Measurements from ENCODE around the gene TMEM131L. TPM values are rescaled to one million over a fixed set of nuclear protein-coding genes. Genes with fewer than 3 reads are reported as not detected.

The TMEM131L gene
- total RNA-seq, 1 experiment from 2014 or later, result 19.7 TPM

DNA sequence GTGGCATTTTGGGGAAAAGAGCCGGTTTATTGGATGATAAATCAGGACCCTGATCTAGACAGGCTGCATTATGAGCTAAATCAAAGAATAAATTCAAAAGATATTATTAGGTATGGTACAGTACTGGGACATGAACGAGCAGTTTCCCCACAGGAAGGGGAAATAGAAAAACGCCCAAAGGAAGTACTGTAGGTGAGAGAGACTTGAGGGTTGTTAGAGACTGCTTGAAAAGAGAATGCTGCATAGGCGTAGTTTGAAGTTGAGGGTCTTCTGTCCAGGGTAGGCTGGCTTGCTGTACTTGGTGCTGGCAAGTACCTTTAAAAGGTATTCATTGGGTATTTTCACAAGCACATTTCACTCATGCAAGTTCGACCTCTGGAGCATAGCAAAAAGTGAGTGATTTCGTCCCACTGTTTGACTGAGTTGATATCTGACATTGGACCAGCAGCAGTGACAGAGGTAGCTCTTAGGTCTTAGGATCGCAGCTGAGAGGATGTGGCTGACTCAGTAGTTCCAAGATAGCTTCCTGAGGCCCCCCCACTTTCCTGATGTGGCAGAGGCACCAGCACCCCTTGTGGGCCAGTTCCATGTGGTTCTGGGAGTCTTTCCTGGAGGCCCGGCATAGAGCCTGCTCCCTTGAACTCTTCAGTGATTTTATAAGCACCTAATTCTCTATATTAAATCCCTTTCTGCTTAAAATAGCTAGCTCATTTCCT, 64.3 kb downstream of the TMEM131L start:
- no peak overlapping the region for H3K9ac ChIP-seq (ENCODE audit: low read length)
- no peak overlapping the region for H2AFZ ChIP-seq (ENCODE audit: low read depth, low read length, poor library complexity, severe bottlenecking)
- H3K79me2 ChIP-seq (ENCODE audit: insufficient read depth, low read length), result peaks cover 5% of the 10 kb centered on the region; the same call in 1 of the 2 replicates
- RAD21 ChIA-PET (ENCODE audit: low non-redundant PET in 1 of 2, low total read pairs in 2 of 2, uncharacterized antibody in 2 of 2, unreplicated experiment in 2 of 2), result interaction anchor here in 1 of 2 experiments (0.6 kb wide), 1 partner anchor 46 kb away, joined by 3 read pairs; no protein-coding TSS in a partner anchor
- H4K20me1 ChIP-seq (ENCODE audit: insufficient read depth), result no peaks in the 10 kb centered on the region
- no peaks in the 10 kb centered on the region for H3K36me3 ChIP-seq (ENCODE audit: control insufficient read depth in 1 of 2, insufficient read depth in 2 of 2, low read length in 2 of 2)
- CTCF ChIA-PET, result interaction anchor here (1.8 kb wide), 1 partner anchor 97 kb away, joined by 4 read pairs; no protein-coding TSS in a partner anchor
- no peak overlapping the region for H3K4me2 ChIP-seq (ENCODE audit: low read length)
- H3K27me3 ChIP-seq (ENCODE audit: insufficient read depth, low read length), result no peaks in the 10 kb centered on the region
- no TSS peak for BruUV-seq (replicated peaks)
- intact Hi-C loops (cut with micrococcal nuclease), result no loop called here
- peak; percentile 36; the same call in 1 of the 2 replicates for ATAC-seq
- POLR2A ChIA-PET, result interaction anchor here (1.4 kb wide), 1 partner anchor 11 kb away, joined by 3 read pairs; no protein-coding TSS in a partner anchor
- no peak overlapping the region for H3K4me3 ChIP-seq (replicated peaks in 1 of 2; ENCODE audit: low read depth in 1 of 2, low read length in 2 of 2)
- TF ChIP-seq SRF (IDR thresholded peaks at IDR 0.05; ENCODE audit: low read depth) (no peak), TCF7L2 (IDR thresholded peaks at IDR 0.05; ENCODE audit: borderline replicate concordance, extremely low read depth, insufficient read depth, insufficient read length) (no peak), EGR1 (IDR thresholded peaks at IDR 0.05; ENCODE audit: low read depth) (no peak), CEBPB (IDR thresholded peaks at IDR 0.05; ENCODE audit: low read depth) (no peak), SIN3A (IDR thresholded peaks at IDR 0.05; ENCODE audit: low read depth) (no peak), EZH2 (IDR thresholded peaks at IDR 0.05) (no peak), FOSL1 (IDR thresholded peaks at IDR 0.05; ENCODE audit: low read depth) (no peak), POLR2AphosphoS5 (IDR thresholded peaks at IDR 0.05; ENCODE audit: low read depth, low read length) (no peak)
- TF ChIP-seq, protein P1, sequence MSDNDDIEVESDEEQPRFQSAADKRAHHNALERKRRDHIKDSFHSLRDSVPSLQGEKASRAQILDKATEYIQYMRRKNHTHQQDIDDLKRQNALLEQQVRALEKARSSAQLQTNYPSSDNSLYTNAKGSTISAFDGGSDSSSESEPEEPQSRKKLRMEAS (IDR thresholded peaks at IDR 0.05), result no peak
- TF ChIP-seq, protein P2, sequence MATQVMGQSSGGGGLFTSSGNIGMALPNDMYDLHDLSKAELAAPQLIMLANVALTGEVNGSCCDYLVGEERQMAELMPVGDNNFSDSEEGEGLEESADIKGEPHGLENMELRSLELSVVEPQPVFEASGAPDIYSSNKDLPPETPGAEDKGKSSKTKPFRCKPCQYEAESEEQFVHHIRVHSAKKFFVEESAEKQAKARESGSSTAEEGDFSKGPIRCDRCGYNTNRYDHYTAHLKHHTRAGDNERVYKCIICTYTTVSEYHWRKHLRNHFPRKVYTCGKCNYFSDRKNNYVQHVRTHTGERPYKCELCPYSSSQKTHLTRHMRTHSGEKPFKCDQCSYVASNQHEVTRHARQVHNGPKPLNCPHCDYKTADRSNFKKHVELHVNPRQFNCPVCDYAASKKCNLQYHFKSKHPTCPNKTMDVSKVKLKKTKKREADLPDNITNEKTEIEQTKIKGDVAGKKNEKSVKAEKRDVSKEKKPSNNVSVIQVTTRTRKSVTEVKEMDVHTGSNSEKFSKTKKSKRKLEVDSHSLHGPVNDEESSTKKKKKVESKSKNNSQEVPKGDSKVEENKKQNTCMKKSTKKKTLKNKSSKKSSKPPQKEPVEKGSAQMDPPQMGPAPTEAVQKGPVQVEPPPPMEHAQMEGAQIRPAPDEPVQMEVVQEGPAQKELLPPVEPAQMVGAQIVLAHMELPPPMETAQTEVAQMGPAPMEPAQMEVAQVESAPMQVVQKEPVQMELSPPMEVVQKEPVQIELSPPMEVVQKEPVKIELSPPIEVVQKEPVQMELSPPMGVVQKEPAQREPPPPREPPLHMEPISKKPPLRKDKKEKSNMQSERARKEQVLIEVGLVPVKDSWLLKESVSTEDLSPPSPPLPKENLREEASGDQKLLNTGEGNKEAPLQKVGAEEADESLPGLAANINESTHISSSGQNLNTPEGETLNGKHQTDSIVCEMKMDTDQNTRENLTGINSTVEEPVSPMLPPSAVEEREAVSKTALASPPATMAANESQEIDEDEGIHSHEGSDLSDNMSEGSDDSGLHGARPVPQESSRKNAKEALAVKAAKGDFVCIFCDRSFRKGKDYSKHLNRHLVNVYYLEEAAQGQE (IDR thresholded peaks at IDR 0.05; ENCODE audit: low read depth), result no peak
- H3K4me1 ChIP-seq (ENCODE audit: control insufficient read depth in 1 of 2, insufficient read depth in 2 of 2, low read length in 2 of 2), result no peaks in the 10 kb centered on the region
- no peaks in the 10 kb centered on the region for H3K9me3 ChIP-seq (ENCODE audit: control insufficient read depth in 1 of 2, insufficient read depth in 1 of 2, low read depth in 1 of 2, low read length in 2 of 2)
- no peak for DNase-seq (ENCODE audit: low read depth, low spot score)
- H3K27ac ChIP-seq (ENCODE audit: low read depth, low read length), result no peak overlapping the region
- H3K9me2 ChIP-seq (ENCODE audit: insufficient read depth), result no peaks in the 10 kb centered on the region
